Left ventricle myocardium superior (tissue), 1 donor: ENCODE measurements around the gene EIF5. TPM values are rescaled to one million over a fixed set of nuclear protein-coding genes. Genes with fewer than 3 reads are reported as not detected.

Experiments
- ATAC-seq: fragments of 200-7000 bp; cut with Tn5 transposase; one replicate; pipeline ENCODE4 v1.9.1; 2020; ENCODE audit warnings: mild to moderate bottlenecking, moderate library complexity
- DNase-seq: peaks from one replicate; pipeline ENCODE4 v3.0.0-alpha.2; 2020
- intact Hi-C: fragments of 100-400 bp; cut with micrococcal nuclease; formaldehyde crosslinking; loops from one replicate; pipeline ENCODE4 v1.11.0; 2022
- total RNA-seq: library from RNA; stranded (reverse); fragmentation: NEBNext Ultra II Directional; extraction: Animal tissue kit (Norgen Biotek cat#: 25700); gene quantifications from one replicate; pipeline ENCODE4 v1.2.1, GENCODE V29; 2021
- donor health status: DM: no; HTN: yes; CAD: no; lungs with severe emphysema.

EIF5 gene
- total RNA-seq, 1 donor from 2014 or later: 240 TPM

DNA sequence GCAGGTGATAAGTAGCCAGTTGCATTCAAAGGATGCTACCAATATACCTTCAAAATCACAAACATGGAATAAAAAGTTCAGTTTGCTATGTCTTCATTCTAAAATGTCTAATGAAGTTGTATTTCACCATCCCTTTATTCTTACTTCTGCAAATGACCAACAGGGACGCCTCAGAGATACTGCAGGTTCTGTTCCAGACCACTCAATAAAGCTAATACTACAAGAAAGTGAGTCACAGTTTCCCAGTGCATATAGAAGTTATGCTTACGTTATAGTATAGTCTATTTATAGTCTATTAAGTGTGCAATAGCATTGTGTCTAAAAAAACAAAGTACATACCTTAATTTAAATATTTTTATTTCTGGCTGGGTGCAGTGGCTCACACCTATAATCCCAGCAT, 29.3 kb upstream of the EIF5 start:
- intact Hi-C loops: no loop called here
- ATAC-seq: no peak

DNA sequence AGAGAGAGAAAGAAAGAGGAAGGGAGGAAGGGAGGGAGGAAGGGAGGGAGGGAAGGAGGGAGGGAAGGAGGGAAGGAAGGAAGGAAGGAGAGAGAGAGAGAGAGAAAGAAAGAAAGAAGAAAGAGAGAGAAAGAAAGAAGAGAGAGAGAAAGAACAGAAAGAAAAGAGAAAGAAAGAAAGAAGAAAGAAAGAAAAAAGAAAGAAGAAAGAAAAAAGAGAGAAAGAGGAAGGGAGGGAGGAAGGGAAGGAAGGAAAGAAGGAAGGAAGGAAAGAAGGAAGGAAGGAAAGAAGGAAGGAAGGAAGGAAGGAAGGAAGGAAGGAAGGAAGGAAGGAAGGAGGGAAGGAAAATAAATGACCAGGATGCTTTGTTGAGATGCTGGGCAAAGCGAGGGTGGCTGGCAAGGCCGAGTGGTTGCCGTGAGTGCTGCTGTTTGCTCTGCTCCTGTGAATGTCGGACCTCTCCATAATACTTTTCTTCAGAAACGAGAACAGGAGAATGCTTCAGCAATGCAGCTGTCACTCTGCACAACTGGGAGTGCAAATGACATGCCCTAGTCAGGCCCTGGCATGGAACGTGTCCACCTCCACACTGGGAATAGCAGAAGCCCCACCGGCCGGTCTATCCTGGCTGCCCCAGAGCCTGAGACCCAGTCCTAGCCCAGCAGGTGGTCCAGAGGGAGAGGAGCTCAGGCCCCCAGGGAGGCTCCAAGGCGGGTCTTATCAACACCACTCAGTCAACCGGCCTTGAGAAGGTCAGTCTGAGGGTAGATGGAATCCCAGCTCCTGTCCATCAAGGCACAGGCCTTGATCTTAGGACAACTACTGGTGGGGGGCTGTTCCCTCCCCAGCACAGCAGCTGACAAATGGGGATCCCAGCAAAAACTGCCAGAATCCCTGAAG, 25.1 kb upstream of the EIF5 start:
- ATAC-seq: no peak
- intact Hi-C loops: no loop called here
- no peak for DNase-seq

More for the DNA sequence above, 29.3 kb upstream of the EIF5 start:
- DNase-seq: no peak

DNA sequence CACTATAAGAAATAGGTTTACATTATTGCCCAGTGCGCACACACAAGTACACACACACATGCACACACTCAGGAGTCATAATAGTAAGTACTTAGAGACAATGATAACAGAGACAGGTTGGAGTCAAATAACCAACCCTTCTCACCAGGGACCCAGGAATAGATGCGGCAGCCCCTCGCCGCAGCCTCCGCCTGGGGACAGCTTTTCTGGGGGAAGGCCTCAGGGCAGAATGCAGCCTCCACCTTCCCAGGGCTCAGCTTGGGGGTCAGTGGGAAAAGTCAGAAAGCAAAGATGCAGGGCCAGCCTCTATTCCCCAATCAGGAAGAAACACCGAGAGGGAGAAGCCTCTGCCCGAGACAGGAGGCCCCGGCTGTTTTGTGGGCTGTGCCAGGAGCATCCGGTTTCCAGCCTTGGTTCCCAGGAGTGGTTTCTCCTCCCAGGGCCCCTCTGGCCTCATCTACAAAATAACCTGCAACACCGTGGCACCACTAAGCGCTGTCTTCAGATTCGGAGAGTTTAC, 23.4 kb upstream of the EIF5 start:
- ATAC-seq (no peak), DNase-seq (no peak)
- intact Hi-C loops: no loop called here

DNA sequence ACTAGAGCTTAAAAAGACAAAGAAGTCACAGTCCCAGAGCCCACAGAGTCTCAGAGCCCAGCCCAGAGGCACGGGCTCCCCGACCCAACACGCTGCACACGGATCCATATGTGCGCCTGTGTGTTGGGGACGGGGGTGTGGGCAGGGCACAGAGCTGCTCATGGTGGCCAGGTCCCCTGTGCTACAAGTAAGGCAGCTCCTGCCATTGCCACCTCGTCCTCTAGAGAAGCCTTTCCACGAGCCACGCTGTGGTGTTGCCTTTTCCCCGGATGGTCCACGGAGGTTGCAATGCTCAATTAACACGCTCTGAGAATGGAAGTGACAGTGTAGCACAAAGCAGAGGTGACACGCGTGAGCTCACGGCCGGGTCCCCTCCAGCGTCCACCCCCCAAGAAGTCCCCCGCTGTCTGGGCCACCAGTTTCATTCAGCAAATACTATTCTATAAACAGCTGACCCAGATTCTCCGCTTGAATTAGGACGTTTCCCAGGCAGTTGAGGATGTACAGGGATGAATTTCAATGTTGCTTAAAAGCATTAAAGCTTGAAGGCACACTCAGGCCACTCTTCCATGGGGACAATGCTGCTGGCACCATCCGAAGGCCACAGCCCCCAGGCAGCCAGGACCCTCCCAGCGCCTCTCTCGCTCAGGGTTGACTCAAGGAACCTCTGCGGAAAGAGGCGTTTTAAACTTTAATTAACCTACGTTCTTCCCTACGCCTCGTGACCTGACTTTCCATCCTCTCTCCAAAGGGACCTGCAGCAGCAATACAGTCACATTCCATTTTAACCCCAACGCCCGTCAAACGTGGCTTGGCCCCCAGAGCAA, 22.7 kb upstream of the EIF5 start:
- intact Hi-C loops: no loop called here
- DNase-seq (no peak), ATAC-seq (no peak)

DNA sequence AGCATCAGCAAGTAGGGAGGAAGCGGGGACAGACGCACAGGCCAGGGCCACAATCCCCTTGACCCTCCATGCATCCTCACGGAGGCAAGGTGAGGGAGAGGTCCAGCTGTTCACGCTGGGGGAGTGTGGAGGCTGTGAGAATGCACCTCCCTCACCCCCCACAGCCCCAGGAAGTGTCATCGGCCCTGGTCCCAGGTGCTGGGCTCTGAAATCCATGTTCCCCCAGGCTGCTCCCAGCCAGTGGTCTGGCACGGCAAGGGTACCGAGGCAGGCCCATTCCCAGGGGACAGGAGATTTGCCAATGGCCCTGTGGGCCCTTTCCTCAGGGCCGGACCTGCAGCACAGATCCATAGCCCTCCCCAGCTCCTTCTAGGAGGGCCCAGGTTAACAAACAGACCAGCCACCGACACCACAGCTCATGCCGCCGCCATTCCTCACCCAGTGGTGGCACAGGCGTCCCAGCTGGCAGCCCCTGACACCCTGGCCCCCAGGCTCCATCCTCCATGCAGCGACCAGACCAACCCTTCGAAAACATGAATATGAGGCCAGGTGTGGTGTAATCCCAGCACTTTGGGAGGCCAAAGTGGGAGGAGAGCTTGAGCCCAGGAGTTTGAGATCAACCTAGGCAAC, 21.9 kb upstream of the EIF5 start:
- DNase-seq (no peak), ATAC-seq (no peak)

DNA sequence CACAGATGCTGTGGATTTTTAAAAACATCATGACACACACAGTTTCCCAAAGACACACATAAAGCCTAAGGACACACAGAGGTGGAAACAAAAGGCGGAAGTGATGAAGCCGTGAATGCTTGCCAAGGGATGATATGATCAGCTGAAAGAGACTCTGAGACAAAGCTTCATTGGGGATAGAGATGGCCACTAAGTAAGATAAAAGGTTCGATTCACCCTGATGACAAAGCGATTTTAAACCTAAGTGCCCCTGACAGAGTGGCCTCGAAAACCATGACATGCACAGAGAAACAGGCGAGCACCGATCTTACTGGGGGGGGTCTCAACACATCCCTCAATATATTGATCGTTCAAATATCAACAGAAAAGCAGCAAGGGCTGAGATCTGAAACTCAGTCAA, 20.3 kb upstream of the EIF5 start:
- DNase-seq: no peak
- no peak for ATAC-seq
- intact Hi-C loops: no loop called here

More for the DNA sequence above, 21.9 kb upstream of the EIF5 start:
- intact Hi-C loops: no loop called here

DNA sequence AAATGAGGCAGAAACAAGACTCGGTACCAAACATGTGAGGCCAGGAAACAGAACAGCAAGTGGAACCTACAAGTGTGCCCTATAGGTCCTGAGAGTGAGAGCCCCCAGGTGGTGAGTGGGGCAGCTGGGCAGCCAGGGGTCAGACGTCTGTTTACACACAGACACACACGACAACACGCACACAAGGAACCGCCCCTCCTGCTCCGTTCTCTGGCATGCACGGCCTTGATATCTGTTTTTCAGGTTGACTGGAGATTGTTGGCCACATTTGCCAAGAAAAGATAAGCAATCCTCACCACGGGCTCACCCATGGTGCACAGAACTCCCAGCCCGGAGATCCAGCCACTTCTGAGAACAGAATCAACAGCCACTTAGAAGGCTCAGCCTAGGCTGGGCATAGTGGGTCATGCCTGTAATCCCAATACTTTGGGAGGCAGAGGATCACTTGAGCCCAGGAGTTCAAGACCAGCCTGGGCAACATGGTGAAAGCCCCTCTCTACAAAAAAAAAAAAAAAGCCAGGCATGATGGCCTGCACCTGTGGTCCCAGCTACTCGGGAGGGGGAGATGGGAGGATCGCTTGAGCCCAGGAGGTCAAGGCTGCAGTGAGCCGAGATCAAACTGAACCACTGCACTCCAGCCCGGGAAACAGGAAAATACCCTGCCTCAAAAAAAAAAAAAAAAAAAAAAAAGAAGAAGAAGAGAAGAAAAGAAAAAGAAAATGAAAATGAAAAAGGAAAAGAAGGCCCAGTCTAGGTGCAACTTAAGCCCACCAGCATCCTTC, 19.4 kb upstream of the EIF5 start:
- peak; percentile 23 for ATAC-seq
- no peak for DNase-seq
- intact Hi-C loops: no loop called here

DNA sequence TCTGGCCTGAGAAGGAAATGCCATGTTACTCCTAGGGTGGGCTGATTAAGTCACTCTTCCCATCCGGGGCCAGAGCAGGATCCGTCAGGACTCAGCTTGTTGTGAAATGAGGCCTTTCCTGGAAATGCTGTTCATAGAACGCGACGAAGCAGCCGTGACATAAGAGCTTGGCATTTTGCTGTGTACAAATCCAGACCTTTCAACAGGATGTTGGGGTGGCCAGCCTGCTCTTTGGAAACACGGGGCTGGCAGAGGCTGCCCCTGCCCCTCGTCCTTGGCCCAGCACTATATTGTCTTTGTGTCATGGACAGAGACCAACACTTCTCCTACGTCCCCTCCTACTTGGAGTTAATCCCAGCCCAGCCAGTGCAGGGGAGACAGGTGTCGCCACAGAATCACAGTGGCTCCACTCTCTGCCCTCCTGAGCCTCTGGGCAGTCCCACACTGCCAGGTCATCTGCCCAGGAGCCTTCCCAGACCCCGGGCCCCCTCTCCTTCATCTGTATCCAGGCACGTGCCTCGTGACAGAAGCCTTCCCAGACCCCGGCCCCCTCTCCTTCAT, 18.6 kb upstream of the EIF5 start:
- DNase-seq (peak; percentile 42), ATAC-seq (peak; percentile 76)
- intact Hi-C loops: no loop called here

DNA sequence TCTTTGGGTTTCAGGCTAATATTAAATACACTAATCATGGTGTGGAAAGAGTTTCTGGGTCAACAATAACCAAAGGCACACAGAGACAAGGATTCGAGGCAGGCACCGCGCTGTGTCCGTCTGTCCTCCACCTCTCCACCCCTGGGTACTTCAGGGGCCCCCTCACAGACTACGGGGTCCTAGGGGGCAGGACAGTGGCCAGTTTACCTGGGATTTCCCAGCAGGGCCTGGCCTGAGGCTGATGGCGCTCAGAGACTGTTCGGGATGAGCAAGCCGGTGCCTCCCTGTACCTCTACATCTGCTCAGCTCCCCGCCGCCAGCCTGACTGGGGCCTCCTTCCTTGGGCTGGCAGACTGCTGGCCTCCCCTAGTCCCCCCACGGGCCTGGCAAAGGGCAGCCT, 18.1 kb upstream of the EIF5 start:
- no peak for DNase-seq
- peak; percentile 15 for ATAC-seq
- intact Hi-C loops: no loop called here

DNA sequence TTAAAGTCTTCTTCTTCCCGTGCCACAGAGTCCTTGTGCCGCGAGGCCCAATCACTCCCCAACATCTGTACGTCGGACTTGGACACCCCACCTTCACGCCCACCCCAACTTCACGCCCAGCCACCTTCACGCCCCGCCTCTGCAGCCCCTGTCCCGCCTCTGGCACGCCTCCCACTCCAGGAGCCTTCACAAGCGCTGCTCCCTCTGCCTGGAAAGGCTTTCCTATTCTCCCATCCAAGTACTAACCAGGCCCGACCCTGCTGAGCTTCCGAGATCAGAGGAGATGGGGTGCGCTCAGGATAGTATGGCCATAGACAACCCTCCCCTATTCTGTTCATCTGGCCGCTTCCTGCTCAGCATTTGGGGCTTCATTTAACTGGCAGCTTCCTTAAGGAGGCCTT, 17.3 kb upstream of the EIF5 start:
- intact Hi-C loops: no loop called here
- no peak for ATAC-seq
- no peak for DNase-seq

DNA sequence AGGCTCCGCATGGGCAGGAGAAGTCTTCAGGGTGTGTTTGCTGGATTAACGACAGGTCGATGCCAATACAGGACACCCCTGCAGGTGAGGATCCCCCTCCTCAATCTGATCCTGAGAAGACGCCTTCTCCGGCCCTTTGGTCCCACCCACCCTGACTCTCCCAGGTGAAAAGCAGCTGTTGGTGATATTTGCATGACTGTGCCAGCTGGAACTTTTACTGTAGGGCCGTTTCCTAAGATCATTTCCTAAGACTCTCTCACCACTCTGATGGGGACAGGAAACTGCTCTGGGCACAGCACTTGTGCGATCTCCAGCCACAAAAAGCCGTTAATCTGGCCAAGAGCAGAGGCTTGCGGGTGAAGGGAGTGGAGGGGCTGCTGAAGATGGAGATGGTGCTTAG, 16.8 kb upstream of the EIF5 start:
- DNase-seq: no peak
- ATAC-seq: no peak
- intact Hi-C loops: no loop called here

DNA sequence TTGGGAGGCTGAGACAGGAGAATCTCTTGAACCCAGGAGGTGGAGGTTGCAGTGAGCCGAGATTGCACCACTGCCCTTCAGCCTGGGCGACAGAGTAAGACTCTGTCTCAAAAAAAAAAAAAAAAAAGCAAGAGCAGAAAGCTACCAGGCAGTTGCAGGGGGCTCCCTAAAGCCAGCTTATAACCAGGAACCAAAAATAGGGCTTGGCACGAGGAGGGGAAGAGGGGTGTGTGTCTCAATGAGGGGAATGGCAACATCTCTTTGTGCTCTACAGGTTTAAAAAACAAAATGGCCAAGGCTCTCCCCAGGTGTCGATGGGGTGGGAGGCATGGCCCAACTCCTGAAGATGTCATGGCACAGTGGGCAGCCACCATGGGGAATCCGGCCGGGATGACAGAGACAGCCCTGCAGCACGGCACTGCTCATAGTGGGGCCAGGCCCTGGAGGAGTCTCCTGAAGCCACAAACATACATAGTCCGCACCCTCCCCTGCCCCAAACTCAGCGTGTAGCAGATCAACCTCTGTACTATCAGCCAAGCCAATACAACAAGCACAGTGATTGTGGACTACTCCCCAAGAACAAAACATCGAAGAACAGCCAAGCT, 16.0 kb upstream of the EIF5 start:
- no peak for ATAC-seq
- intact Hi-C loops: no loop called here
- no peak for DNase-seq

DNA sequence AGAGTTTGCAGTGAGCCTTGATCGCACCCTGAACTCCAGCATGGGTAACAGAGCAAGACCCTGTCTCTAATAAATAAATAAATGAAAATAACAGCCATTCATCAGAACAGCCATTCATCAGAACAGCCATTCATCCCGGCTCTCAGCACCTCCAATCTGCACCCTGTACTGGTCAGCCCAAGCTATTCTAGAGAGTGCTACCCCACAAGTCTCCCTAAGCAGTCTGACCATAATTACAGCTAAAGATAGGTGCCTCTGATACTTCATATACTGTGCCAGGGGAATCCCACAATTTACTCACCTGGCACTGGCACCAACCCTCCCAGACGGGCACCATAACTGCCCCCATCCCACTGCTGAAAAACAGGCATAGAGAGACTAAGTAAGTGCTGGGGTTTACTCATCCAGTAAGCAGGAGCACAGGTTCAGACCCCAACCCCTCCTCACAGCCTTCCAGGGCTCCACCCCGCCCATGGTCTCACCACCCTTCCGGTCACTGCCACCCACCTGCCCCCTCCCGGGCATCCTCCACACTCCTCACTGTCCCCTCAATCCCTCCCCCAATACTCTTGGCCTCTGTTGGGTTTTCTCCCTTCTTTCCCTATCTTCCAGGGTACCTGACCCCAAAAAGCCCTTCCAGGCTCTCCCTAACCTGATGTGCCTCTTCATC, 15.2 kb upstream of the EIF5 start:
- intact Hi-C loops: no loop called here
- DNase-seq (no peak), ATAC-seq (no peak)

DNA sequence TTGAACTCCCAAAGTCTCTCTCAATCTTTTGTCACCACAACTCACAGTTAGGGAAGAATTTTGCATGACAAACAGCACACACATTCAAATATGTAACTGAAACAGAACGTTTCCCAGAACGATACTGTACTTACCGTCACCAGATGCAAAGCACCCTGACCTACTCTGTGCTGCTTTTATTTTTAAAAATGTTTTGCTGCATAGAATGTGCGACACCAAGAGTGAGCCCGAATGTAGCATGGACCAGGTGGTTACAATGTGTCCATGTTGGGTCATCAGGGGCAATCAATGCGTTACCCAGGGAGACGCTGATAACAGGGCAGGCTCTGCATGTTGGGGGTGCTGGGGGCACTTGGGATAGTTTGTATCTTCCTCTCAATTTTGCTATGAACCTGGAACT, 14.6 kb upstream of the EIF5 start:
- DNase-seq (no peak), ATAC-seq (no peak)
- intact Hi-C loops: no loop called here

DNA sequence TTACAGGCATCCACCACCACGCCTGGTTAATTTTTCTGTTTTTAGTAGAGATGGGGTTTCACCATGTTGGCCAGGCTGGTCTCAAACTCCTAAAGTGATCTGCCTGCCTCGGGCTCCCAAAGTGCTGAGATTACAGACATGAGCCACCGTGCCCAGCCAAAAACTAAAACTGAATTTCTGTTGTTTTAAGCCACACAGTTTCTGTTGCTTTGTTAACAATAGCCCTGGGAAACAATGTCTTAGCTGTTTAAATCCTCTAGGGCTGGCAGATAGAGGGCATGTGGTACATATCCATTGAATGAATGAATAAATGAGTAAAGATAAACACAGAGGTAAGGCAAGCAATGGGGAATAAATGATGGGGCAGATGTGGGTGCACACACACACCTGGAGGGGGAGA, 8.0 kb upstream of the EIF5 start:
- no peak for ATAC-seq
- intact Hi-C loops: no loop called here
- DNase-seq: no peak

DNA sequence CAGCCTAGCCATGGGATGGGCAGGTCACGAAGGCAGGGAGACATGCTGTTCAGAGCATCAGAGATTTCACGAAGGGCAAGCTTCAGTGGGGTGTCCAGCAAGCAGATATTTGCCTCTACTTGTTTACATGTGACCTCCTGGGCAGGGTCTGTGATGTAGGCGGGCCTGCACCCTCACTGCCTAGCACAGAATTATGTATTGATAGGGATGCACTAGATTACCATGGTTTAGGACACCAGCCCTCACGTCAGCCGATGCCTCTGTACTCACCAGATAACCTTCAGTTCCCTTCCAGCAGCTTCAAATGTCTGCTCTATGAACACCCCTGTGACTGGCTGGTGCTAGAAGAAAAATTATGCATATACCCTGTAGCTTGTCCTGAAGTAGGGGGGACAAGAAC, 5.1 kb upstream of the EIF5 start:
- DNase-seq: no peak
- no peak for ATAC-seq
- intact Hi-C loops: no loop called here

DNA sequence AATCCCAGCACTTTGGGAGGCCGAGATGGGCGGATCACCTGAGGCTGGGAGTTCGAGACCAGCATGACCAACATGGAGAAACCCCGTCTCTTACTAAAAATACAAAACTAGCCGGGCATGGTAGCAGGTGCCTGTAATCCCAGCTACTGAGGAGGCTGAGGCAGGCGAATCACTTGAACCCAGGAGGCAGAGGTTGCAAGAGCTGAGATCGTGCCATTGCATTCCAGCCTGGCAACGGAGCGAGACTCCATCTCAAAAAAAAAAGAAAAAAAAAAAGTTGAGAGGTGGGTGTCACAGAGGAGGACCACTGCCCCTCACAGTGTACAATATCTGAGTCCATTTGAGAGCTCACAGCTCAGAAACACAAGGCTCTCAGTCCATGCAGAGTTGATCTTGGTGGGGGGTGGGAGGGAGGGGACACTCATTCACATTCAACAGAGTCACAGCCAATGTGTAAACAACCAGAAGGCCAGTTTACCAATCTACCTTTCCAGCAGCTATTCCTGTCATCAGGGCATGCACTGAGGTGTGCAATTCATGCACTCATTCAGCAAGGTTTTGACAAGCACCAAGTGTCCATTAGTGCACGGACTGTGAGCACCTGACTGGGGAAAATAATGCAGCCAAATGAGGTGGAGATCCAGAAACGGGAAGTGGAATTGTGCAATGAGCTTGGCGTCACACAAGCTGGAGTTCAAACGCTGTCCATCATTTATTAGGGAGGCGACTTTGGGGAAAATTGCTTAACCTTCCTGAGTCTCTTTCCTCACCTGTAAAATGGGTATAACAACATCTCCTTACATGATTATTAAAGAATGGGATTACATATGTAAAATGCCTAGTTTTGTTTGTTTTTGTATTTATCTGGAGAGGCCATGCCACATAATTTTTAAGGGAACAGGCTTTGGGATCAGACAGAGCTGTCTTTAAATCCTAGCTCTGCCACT, 4.4 kb upstream of the EIF5 start:
- intact Hi-C loops: no loop called here
- DNase-seq (no peak), ATAC-seq (no peak)
